KOPT-K1 (cell line): ENCODE results near the gene HLCS.
"Not testable (repeated sequence)": the region's sequence is repeated elsewhere in the genome, so short reads cannot be mapped to it uniquely, and the experiment has no call there.

Experiments used
- H3K27ac ChIP-seq: fragments of 200-600 bp; sonication (generic); 2 replicates; pipeline ENCODE4 v1.5.1; 2016; ENCODE audit warnings: antibody characterized with exemption, mild to moderate bottlenecking, low read depth, low read length; ENCODE audit not compliant: poor library complexity, severe bottlenecking
- H3K36me3 ChIP-seq: fragments of 200-600 bp; sonication (generic); 2 replicates; pipeline ENCODE4 v1.5.1; 2017; ENCODE audit warnings: antibody characterized with exemption, mild to moderate bottlenecking, low read length, moderate library complexity; ENCODE audit not compliant: insufficient read depth
- H3K9me3 ChIP-seq: fragments of 200-600 bp; sonication (generic); 2 replicates; pipeline ENCODE4 v1.5.1; 2017; ENCODE audit warnings: antibody characterized with exemption, low read length, mild to moderate bottlenecking; ENCODE audit not compliant: insufficient read depth, poor library complexity, severe bottlenecking

HLCS gene

GRCh38 chr21:36966066-36966820 lies at the start of gene HLCS:
HLCS (minus strand) TSS chr21:36966669; CDS start chr21:36966638, 31 bp downstream.
- peak within 1 kb of the TSS; percentile 68 for H3K27ac ChIP-seq
- H3K36me3 ChIP-seq, result peaks cover 10% of the 10 kb centered on the region; the same call in 1 of the 2 replicates
- no peaks in the 10 kb centered on the region for H3K9me3 ChIP-seq

DNA sequence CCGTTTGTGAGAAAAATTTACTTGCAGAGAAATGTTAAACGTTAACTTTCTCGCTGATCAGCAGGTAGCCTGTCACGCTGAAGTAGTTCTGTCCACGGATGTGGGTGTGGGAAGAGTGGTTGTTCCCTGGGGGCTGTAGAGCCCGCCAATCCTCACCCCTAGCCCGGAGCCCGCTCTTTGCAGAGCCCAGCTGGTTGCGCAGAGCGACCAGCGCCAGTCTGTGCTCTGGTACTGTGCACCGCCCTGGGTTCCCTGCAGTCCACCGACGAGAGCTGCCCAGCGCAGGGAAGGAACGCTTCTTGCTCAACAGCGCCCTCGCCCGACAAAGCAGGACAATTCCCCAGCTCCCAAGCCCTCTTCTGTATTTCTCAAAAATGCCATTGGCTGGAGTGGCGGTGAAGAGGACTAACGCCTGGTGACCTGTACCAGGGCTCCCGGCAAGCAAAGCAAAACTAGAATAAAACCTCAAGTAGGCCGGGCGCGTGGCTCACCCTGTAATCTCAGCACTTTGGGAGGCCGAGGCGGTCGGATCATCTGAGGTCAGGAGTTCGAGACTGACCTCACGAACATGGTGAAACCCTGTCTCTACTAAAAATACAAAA lies 43.4 kb upstream of the HLCS start:
- peaks cover 8% of the 10 kb centered on the region for H3K9me3 ChIP-seq
- H3K36me3 ChIP-seq, result no peaks in the 10 kb centered on the region
- H3K27ac ChIP-seq, result no peak overlapping the region

GRCh38 chr21:37008724-37009123 lies 42.3 kb upstream of the HLCS start:
- Histone ChIP-seq H3K9me3 (peaks cover 8% of the 10 kb centered on the region), H3K27ac (no peak overlapping the region), H3K36me3 (no peaks in the 10 kb centered on the region)

- peaks cover 8% of the 10 kb centered on the region for H3K9me3 ChIP-seq
- no peak within 1 kb of the TSS for H3K27ac ChIP-seq
- H3K36me3 ChIP-seq, result no peaks in the 10 kb centered on the region
Measured at GRCh38 chr21:37006486-37007291, 40.2 kb upstream of the HLCS start, which contains the start of gene RIPPLY3. RIPPLY3 (plus strand) TSS chr21:37006702; CDS start chr21:37006773, 71 bp downstream.

DNA sequence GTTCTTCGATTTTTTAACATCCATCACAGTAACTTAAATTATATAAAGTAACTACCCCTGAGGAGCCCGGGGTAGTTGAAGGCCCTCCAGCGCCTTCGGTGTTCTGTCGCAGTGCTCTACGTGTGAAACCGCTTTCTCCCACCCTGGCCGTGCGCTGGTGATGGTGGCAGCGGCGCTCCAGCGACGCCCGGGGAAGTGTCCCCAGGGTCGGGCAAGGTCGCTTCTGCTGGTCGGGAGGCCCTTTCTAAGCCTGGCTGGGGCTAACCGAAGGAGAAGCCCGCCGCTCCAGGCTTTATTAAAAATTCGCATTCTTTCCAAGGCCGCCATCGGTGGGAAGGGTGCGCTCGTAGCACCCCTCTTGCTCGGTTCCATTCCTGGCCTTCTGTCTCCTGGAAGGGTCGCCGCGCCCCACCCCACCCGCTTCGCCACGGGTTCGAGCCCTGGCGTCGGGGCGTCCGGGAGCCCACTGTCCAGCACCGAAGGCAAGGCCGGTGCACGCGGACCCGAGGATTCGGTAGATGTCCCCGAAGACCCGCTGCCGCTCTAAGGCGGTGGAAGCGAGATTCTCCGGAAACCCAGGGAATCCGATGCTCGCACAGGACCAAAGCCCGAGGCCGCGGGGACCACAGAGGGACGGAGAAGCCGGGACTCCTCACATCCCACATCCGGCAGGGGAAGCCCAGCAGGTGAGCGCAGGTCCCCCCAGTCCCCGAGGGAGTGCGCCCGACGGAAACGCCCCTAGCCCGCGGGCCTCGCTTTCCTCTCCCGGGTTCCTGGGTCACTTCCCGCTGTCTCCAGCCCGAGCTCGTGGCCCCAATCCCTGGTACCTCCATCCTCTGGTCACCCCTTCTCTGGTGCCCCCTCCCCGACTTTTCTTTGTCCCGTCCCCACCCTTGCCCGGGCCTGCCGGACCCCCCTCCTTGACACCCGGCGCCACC lies 39.3 kb upstream of the HLCS start:
- H3K9me3 ChIP-seq, result peaks cover 8% of the 10 kb centered on the region
- no peak overlapping the region for H3K27ac ChIP-seq
- H3K36me3 ChIP-seq, result no peaks in the 10 kb centered on the region

GRCh38 chr21:37003917-37004316 lies 37.4 kb upstream of the HLCS start:
- not testable (repeated sequence) for H3K27ac ChIP-seq, H3K9me3 ChIP-seq, H3K36me3 ChIP-seq

DNA sequence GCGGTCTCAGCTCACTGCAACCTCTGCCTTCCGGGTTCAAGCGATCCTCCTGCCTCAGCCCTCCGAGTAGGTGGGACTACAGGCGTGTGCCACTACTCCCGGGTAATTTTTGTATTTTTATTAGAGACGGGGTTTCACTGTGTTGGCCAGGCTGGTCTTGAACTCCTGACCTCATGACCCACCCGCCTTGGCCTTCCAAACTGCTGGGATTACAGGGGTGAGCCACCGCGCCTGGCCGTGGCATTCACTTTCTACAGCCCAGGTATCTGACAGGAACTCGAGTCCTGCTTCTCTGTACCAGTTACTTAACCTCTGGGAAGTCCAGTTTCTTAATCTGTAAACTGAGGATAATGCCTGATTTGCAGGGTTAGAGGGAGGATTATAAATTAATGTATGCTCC lies 36.4 kb upstream of the HLCS start:
- not testable (repeated sequence) for H3K9me3 ChIP-seq, H3K27ac ChIP-seq, H3K36me3 ChIP-seq

- Histone ChIP-seq H3K36me3 (no peaks in the 10 kb centered on the region), H3K27ac (no peak overlapping the region), H3K9me3 (peaks cover 8% of the 10 kb centered on the region)
Measured at GRCh38 chr21:37001441-37001840, 35.0 kb upstream of the HLCS start.

GRCh38 chr21:37000381-37000780 lies 33.9 kb upstream of the HLCS start:
- no peaks in the 10 kb centered on the region for H3K9me3 ChIP-seq
- H3K27ac ChIP-seq, result no peak overlapping the region

DNA sequence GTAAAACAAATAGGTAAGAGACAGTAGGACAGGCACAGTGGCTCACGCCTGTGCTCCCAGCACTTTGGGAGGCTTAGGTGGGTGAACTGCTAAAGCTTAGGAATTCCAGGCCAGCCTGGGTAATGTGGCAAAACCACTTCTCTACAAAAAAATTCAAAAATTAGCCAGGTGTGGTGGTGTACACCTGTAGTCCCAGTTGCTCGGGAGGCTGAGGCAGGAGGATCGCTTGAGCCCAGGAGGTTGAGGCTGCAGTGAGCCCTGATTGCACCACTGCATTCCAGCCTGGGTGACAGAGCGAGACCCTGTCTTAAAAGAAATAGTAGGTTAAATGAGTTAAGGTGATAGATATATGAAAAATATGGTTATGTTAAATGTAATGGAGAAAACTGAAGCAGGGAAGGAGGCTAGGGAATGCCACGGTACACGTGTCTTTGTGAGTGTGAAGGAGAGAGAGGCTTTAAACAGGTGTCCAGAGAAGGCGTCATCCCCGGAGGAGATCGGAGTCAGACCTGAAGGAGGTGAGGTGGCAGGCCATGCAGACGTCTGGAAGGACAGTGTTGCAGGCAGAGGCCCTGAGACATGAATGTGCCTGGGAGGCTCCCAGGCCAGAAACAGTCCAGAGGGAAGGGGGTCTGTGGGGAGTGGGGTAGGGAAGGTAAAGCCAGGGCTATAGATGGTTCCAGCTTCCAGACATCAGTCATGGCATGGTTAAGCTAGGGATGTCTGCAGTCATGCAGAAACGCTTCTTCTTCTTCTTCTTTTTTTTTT lies 32.8 kb upstream of the HLCS start:
- Histone ChIP-seq H3K36me3 (no peaks in the 10 kb centered on the region), H3K27ac (no peak overlapping the region), H3K9me3 (no peaks in the 10 kb centered on the region)

More at GRCh38 chr21:37000381-37000780, 33.9 kb upstream of the HLCS start:
- no peaks in the 10 kb centered on the region for H3K36me3 ChIP-seq

GRCh38 chr21:36995285-36995684 lies 28.8 kb upstream of the HLCS start:
- not testable (repeated sequence) for H3K9me3 ChIP-seq, H3K36me3 ChIP-seq, H3K27ac ChIP-seq

DNA sequence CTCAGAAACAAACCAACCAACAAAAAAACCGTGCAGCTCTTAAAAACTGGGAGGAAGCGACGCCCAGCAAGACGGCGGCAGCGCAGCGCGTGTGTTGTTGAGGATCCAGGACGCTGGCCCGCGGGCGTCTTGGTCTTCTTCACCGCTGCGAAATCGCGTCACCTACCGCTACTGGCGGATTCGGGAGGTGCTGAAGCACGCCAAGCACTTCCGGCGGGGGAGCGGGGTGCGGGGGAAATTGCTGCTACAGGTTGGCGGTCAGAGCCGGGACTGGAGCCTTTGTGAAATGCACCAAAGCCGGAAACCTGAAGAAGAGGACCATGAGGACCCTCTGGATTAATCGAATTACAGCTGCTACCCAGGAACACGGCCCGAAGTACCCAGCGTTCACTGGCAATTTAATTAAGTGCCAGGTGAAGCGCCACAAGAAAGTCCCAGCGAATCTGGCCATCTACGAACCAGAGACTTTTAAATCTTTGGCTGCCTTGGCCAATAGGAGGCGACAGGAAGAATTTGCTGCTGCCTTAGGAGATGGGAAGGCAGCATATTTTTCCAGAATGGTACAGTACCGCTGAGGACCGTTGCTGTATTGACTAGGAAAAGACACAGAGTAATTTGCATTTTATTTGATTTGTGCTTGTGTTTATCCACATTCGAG lies 28.2 kb upstream of the HLCS start:
- Histone ChIP-seq H3K36me3 (no peaks in the 10 kb centered on the region), H3K27ac (no peak overlapping the region), H3K9me3 (no peaks in the 10 kb centered on the region)

GRCh38 chr21:36992671-36993070 lies 26.2 kb upstream of the HLCS start:
- Histone ChIP-seq H3K27ac (no peak overlapping the region), H3K36me3 (no peaks in the 10 kb centered on the region), H3K9me3 (no peaks in the 10 kb centered on the region)
